GM12878 (cell line): ENCODE measurements around the gene APPBP2. TPM values are rescaled to one million over a fixed set of nuclear protein-coding genes. Genes with fewer than 3 reads are reported as not detected.

Experiments
- ATAC-seq: fragments of 200-7000 bp; cut with Tn5 transposase; 3 replicates; pipeline ENCODE4 v1.9.1; 2020; ENCODE audit warnings: mild to moderate bottlenecking, moderate library complexity
- BruUV-seq: library from RNA; stranded (reverse); fragments of 400-500 nt; replicated peaks from 2 replicates; lab custom pipeline; 2021; lab: Mats Ljungman, UMichigan
- CTCF ChIA-PET: fragments of 300-600 bp; sonication (Branson Sonifier 250); formaldehyde crosslinking; extraction: SDS; loops from one replicate; lab custom pipeline; 2021; ENCODE audit warnings: inconsistent platforms; lab: Yijun Ruan, JAX
- POLR2A ChIA-PET: fragments of 350-600 bp; formaldehyde crosslinking; extraction: SDS; loops from one replicate; lab custom pipeline; 2021; ENCODE audit warnings: inconsistent platforms; lab: Charles Lee
- RAD21 ChIA-PET: fragments of 300-600 bp; sonication (Branson Sonifier 250); formaldehyde crosslinking; loops from one replicate; lab custom pipeline; 2023; ENCODE audit warnings: antibody characterized with exemption; ENCODE audit not compliant: unreplicated experiment; lab: Charles Lee
- SMC1A ChIA-PET: fragments of 300-600 bp; sonication (Branson Sonifier 250); formaldehyde crosslinking; loops from one replicate; lab custom pipeline; 2023; ENCODE audit not compliant: unreplicated experiment, uncharacterized antibody; lab: Charles Lee
- DNase-seq: peaks from one replicate; pipeline ENCODE4 v3.0.0-alpha.2; 2011; ENCODE audit warnings: low read depth, low spot score
- FAIRE-seq: peaks from 3 replicates; lab custom pipeline; 2011; peaks lifted over from hg19 to GRCh38; lab: Jason Lieb, UNC
- H2AFZ ChIP-seq: 2 replicates; pipeline ENCODE4 v1.6.0; 2011; ENCODE audit warnings: low read depth, low read length, control low read depth; ENCODE audit not compliant: control insufficient read depth
- H3K27ac ChIP-seq: 2 replicates; pipeline ENCODE4 v1.5.1; 2011; ENCODE audit warnings: control low read depth; ENCODE audit not compliant: control insufficient read depth, insufficient read depth
- H3K27me3 ChIP-seq, 2 experiments: replicated peaks in 1 of 2; 2 replicates each; pipeline versions ENCODE4 v1.6.0 to v1.6.1; 2011; ENCODE audit warnings: low read length in 1 of 2; ENCODE audit not compliant: control insufficient read depth in 2 of 2, insufficient read depth in 2 of 2
- H3K36me3 ChIP-seq, 2 experiments: 2 replicates each; pipeline ENCODE4 v1.5.1; 2011; ENCODE audit warnings: low read length in 1 of 2; ENCODE audit not compliant: control insufficient read depth in 2 of 2, insufficient read depth in 2 of 2
- H3K4me1 ChIP-seq: 2 replicates; pipeline ENCODE4 v1.6.1; 2011; ENCODE audit warnings: mild to moderate bottlenecking, low read length, moderate library complexity, mixed read lengths; ENCODE audit not compliant: control insufficient read depth, insufficient read depth
- H3K4me2 ChIP-seq: 2 replicates; pipeline ENCODE4 v1.6.0; 2011; ENCODE audit warnings: control low read depth; ENCODE audit not compliant: control insufficient read depth, insufficient read depth
- H3K4me3 ChIP-seq: fragments of 200-600 bp; sonication (generic); 2 replicates; pipeline ENCODE4 v1.5.1; 2016
- H3K79me2 ChIP-seq: 2 replicates; pipeline ENCODE4 v1.6.0; 2011; ENCODE audit warnings: low read length; ENCODE audit not compliant: control insufficient read depth, insufficient read depth
- H3K9ac ChIP-seq: 2 replicates; pipeline ENCODE4 v1.8.0; 2011; ENCODE audit warnings: low read length, control low read depth, mixed read lengths; ENCODE audit not compliant: control insufficient read depth, insufficient read depth
- H3K9me3 ChIP-seq: replicated peaks from 3 replicates; pipeline ENCODE4 v1.5.1; 2011; ENCODE audit warnings: mild to moderate bottlenecking, low read length; ENCODE audit not compliant: control insufficient read depth, insufficient read depth
- H4K20me1 ChIP-seq: 2 replicates; pipeline ENCODE4 v1.6.0; 2011; ENCODE audit not compliant: control insufficient read depth, insufficient read depth
- ETV6 ChIP-seq, 2 experiments: fragments of 450-650 bp in 1 of 2; IDR thresholded peaks in 1 of 2; conservative IDR thresholded peaks in 1 of 2; 2 replicates each; pipeline ENCODE4 v1.6.1; 2014; ENCODE audit warnings: antibody characterized with exemption in 1 of 2, borderline replicate concordance in 1 of 2, low read depth in 1 of 2, mild to moderate bottlenecking in 1 of 2, moderate library complexity in 1 of 2
- HDAC2 ChIP-seq: fragments of 200-600 bp; sonication (generic); IDR thresholded peaks from 2 replicates; pipeline ENCODE4 v1.6.1; 2017
- MYC ChIP-seq: IDR thresholded peaks from 2 replicates; pipeline ENCODE4 v1.6.1; 2011; ENCODE audit warnings: mild to moderate bottlenecking, low read length, moderate library complexity, inconsistent platforms; ENCODE audit not compliant: insufficient read depth, insufficient replicate concordance, insufficient read length, severe bottlenecking
- ZNF592 ChIP-seq: fragments of 450-650 bp; IDR thresholded peaks from 2 replicates; pipeline ENCODE4 v1.6.1; 2017; ENCODE audit warnings: mild to moderate bottlenecking, moderate library complexity
- WGBS: methylation state at CpG from one replicate; pipeline ENCODE4 v1.1.6; 2016; ENCODE audit warnings: low lambda C conversion rate; ENCODE audit not compliant: insufficient replicate concordance, insufficient coverage; ENCODE audit errors: missing lambda C conversion rate; 5-methylcytosine and 5-hydroxymethylcytosine counted together
- in situ Hi-C: fragments of 300-500 bp; cut with MboI; formaldehyde crosslinking; loops from 9 replicates; pipeline ENCODE4 v1.14.3; 2018; ENCODE audit warnings: mixed read lengths
- intact Hi-C: fragments of 100-400 bp; cut with micrococcal nuclease; formaldehyde crosslinking; loops from one replicate; pipeline ENCODE4 v1.14.2; 2022; ENCODE audit not compliant: unreplicated experiment
- polyA plus RNA-seq, 11 experiments: library from polyadenylated mRNA; depleted of rRNA in 4 of 11; unstranded in 6 of 11; stranded (reverse) in 5 of 11; fragments of >200 nt; fragmentation: Nextera tagmentation in 4 of 11; fragmentation: Illumina TruSeq in 1 of 11; extraction: Ambion mirVana in 4 of 11; extraction: Trizol in 1 of 11; gene quantifications; 1 replicate in 1 of 11; 2 replicates in 10 of 11; pipeline versions ENCODE4 v1.2.1 to v1.2.3, GENCODE V29; 2011 to 2016; ENCODE audit warnings: inconsistent platforms in 2 of 11, missing spikeins in 2 of 11, low read depth in 1 of 11
- total RNA-seq, 4 experiments: library from RNA; depleted of rRNA in 3 of 4; stranded (reverse); fragments of >200 nt in 3 of 4; fragmentation: Illumina TruSeq in 1 of 4; extraction: Trizol in 1 of 4; gene quantifications; 2 replicates each; pipeline versions ENCODE4 v1.2.1 to v1.2.3, GENCODE V29; 2013 to 2021

APPBP2 gene
- total and polyA plus RNA-seq, 10 of the 15 experiments (the other 5 are each of a cell fraction or from before 2014, with no cell fraction given), result 4.3 to 30.8 (median 13.1) TPM

- no peak for TF ChIP-seq ZNF592
These were observed 36.4 kb upstream of the APPBP2 start (continued) for GRCh38 chr17:60562421-60562820.

GRCh38 chr17:60560860-60561257, 34.8 kb upstream of the APPBP2 start:
- Histone ChIP-seq H3K4me2 (no peak overlapping the region), H3K4me1 (no peaks in the 10 kb centered on the region), H3K9me3 (peaks cover 7% of the 10 kb centered on the region; the same call in 2 of the 3 replicates), H3K9ac (no peak overlapping the region), H3K27me3 (no peaks in the 10 kb centered on the region), H3K79me2 (no peaks in the 10 kb centered on the region), H2AFZ (no peak overlapping the region), H3K36me3 (no peaks in the 10 kb centered on the region), H4K20me1 (no peaks in the 10 kb centered on the region), H3K4me3 (no peak overlapping the region), H3K27ac (no peak overlapping the region)
- ChIA-PET RAD21 (no interaction called here), CTCF (interaction anchor here (1.5 to 2.6 kb wide), 3 partner anchors 9 to 16 kb away, joined by 4 to 12 read pairs (median 7); no protein-coding TSS in a partner anchor), POLR2A (no interaction called here), SMC1A (no interaction called here)
- DNase-seq (no peak), ATAC-seq (no peak), FAIRE-seq (no peak)
- TF ChIP-seq ETV6 (conservative IDR thresholded peaks at IDR 0.05 in 1 of 2, IDR thresholded peaks at IDR 0.05 in 1 of 2; ENCODE audit: borderline replicate concordance in 1 of 2, low read depth in 1 of 2), result 0 out of 4 replicates have a peak, but pooled peaks of 1 of the 2 experiments have one; percentile 29
- TF ChIP-seq HDAC2, result no peak
- TF ChIP-seq MYC, result no peak
- in situ Hi-C loops, result no loop called here
- intact Hi-C loops, result no loop called here
- no TSS peak for BruUV-seq
- 63% methylated on average over 11 of the region's 11 CpGs for WGBS
